K562 (cell line): ENCODE data around the gene SLC18B1. TPM values are rescaled to one million over a fixed set of nuclear protein-coding genes. Genes with fewer than 3 reads are reported as not detected.
A peak's percentile ranks its signal among the peaks of the same experiment; 100 is the strongest.

Source experiments
- ARHGAP35 ChIP-seq: fragments of 450-650 bp; IDR thresholded peaks from 2 replicates; pipeline ENCODE4 v1.6.1; 2018; ENCODE audit not compliant: partially characterized antibody
- BRCA1 ChIP-seq, 2 experiments: fragments of 450-650 bp in 1 of 2; sonication (generic) in 1 of 2; formaldehyde crosslinking in 1 of 2; IDR thresholded peaks; 2 replicates each; pipeline versions ENCODE4 v1.5.0 to v1.6.1; 2017 to 2020; ENCODE audit warnings: mild to moderate bottlenecking in 1 of 2, missing genetic modification reagents in 1 of 2
- CEBPG ChIP-seq, 3 experiments: fragments of 200-800 bp in 1 of 3; sonication (Bioruptor generic) in 1 of 3; sonication (generic) in 1 of 3; formaldehyde crosslinking in 1 of 3; IDR thresholded peaks in 2 of 3; conservative IDR thresholded peaks in 1 of 3; 2 replicates each; pipeline versions ENCODE4 v1.6.1 to v1.8.0; 2016 to 2022; ENCODE audit warnings: missing compliant biosample characterization in 2 of 3, missing genetic modification characterization in 2 of 3, mild to moderate bottlenecking in 1 of 3, missing genetic modification reagents in 1 of 3
- ETS2 ChIP-seq: IDR thresholded peaks from 2 replicates; pipeline ENCODE4 v1.6.1; 2016; ENCODE audit warnings: borderline replicate concordance, missing genetic modification characterization, mild to moderate bottlenecking, moderate library complexity, missing compliant biosample characterization; ENCODE audit not compliant: poor library complexity, severe bottlenecking
- GABPA ChIP-seq: fragments of 200-800 bp; sonication (Bioruptor generic); conservative IDR thresholded peaks from 2 replicates; pipeline ENCODE4 v1.6.1; 2016; ENCODE audit warnings: low read depth, missing genetic modification characterization, missing compliant biosample characterization
- GTF2A2 ChIP-seq: IDR thresholded peaks from 2 replicates; pipeline ENCODE4 v1.6.1; 2016; ENCODE audit warnings: mild to moderate bottlenecking, missing genetic modification characterization, missing compliant biosample characterization
- IRF2 ChIP-seq: sonication (generic); formaldehyde crosslinking; IDR thresholded peaks from 2 replicates; pipeline ENCODE4 v1.8.1; 2022; ENCODE audit warnings: mild to moderate bottlenecking, missing genetic modification reagents
- RHOXF2B ChIP-seq: fragments of 250-450 bp; sonication (Bioruptor Pico); conservative IDR thresholded peaks from 2 replicates; pipeline ENCODE4 v1.5.1; 2021
- ZKSCAN8 ChIP-seq: fragments of 200-800 bp; sonication (Bioruptor generic); IDR thresholded peaks from 2 replicates; pipeline ENCODE4 v1.6.1; 2016; ENCODE audit warnings: missing genetic modification characterization, missing compliant biosample characterization
- ZNF699 ChIP-seq: fragments of 250-450 bp; sonication (Bioruptor Pico); IDR thresholded peaks from 2 replicates; pipeline ENCODE4 v1.8.0; 2021; ENCODE audit warnings: mild to moderate bottlenecking, moderate library complexity; ENCODE audit not compliant: insufficient replicate concordance
- polyA plus RNA-seq, 8 experiments: library from polyadenylated mRNA; depleted of rRNA in 4 of 8; stranded (reverse) in 5 of 8; unstranded in 3 of 8; fragments of >200 nt; fragmentation: Nextera tagmentation in 2 of 8; fragmentation: Illumina TruSeq in 1 of 8; extraction: Ambion mirVana in 2 of 8; extraction: Trizol in 1 of 8; gene quantifications; 2 replicates each; pipeline versions ENCODE4 v1.2.1 to v1.2.3, GENCODE V29; 2011 to 2014; ENCODE audit warnings: inconsistent platforms in 1 of 8, missing spikeins in 1 of 8
- total RNA-seq, 7 experiments: library from RNA; depleted of rRNA in 6 of 7; stranded (reverse); fragments of >200 nt in 6 of 7; fragmentation: Illumina TruSeq in 2 of 7; extraction: Trizol in 2 of 7; gene quantifications; 2 replicates each; pipeline versions ENCODE4 v1.2.1 to v1.2.3, GENCODE V29; 2011 to 2021; ENCODE audit warnings: low replicate concordance in 1 of 7
- TF ChIP-seq, protein P1 (sequence below): fragments of 150-350 bp; conservative IDR thresholded peaks from 2 replicates; pipeline ENCODE4 v1.6.1; 2014; ENCODE audit warnings: low read length
- TF ChIP-seq, protein P2 (sequence below): fragments of 450-650 bp; formaldehyde crosslinking; conservative IDR thresholded peaks from 2 replicates; pipeline ENCODE4 v1.4.0; 2022; ENCODE audit warnings: mild to moderate bottlenecking, missing genetic modification characterization
- TF ChIP-seq, protein P3 (sequence below): fragments of 450-650 bp; formaldehyde crosslinking; IDR thresholded peaks from 2 replicates; pipeline ENCODE4 v1.4.0; 2022; ENCODE audit warnings: mild to moderate bottlenecking, moderate library complexity
- TF ChIP-seq, protein P4 (sequence below): fragments of 250-450 bp; sonication (Bioruptor Pico); IDR thresholded peaks from 2 replicates; pipeline ENCODE4 v1.8.0; 2022; ENCODE audit warnings: moderate library complexity, mild to moderate bottlenecking, inconsistent platforms
- TF ChIP-seq, protein P5 (sequence below), 2 experiments: fragments of 150-350 bp in 1 of 2; IDR thresholded peaks; 2 replicates each; pipeline ENCODE4 v1.6.1; 2012 to 2016; ENCODE audit warnings: low read depth in 2 of 2, low read length in 2 of 2, mild to moderate bottlenecking in 1 of 2, moderate library complexity in 1 of 2

Gene SLC18B1
- total and polyA plus RNA-seq, 9 of the 15 experiments (the other 6 are each of a cell fraction or from before 2014, with no cell fraction given) = 10.4 to 49.1 (median 32.0) TPM

DNA sequence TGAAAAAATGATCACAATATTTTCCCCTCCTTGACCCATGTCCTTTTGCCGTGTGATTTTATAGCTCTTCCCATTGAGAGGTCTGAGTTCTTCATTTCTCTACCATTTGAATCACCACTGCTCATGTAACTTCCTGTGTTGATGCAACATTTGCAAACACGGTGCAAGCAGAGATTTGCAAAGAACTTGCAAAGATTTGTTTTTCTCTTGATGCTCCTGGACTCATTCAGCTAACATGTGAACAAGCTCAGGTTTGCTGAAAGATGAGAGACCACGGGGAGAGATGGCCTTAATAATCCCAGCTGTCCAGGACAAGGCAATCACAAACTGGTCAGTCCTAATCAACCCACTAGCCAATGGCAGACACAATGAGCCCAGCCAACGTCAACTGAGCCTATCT lies 49.3 kb downstream of the SLC18B1 start (continued):
- TF ChIP-seq ZKSCAN8 (no peak), GTF2A2 (tag) (no peak), GABPA (tag) (peak; percentile 65), ARHGAP35 (no peak), BRCA1 (IDR thresholded peaks at IDR 0.05) (no peak), BRCA1 (CRISPR knock-in tag; IDR thresholded peaks at IDR 0.05) (no peak), CEBPG (CRISPR knock-in tag; IDR thresholded peaks at IDR 0.05) (peak; percentile 61), CEBPG (tag; conservative IDR thresholded peaks at IDR 0.05 in 1 of 2, IDR thresholded peaks at IDR 0.05 in 1 of 2) (peak; percentile 52 to 88; a peak in 3 of 4 replicates), ZNF699 (CRISPR knock-in tag) (no peak), RHOXF2B (CRISPR knock-in tag) (no peak), ETS2 (tag) (no peak), IRF2 (CRISPR knock-in tag) (no peak)
- TF ChIP-seq, protein P1, sequence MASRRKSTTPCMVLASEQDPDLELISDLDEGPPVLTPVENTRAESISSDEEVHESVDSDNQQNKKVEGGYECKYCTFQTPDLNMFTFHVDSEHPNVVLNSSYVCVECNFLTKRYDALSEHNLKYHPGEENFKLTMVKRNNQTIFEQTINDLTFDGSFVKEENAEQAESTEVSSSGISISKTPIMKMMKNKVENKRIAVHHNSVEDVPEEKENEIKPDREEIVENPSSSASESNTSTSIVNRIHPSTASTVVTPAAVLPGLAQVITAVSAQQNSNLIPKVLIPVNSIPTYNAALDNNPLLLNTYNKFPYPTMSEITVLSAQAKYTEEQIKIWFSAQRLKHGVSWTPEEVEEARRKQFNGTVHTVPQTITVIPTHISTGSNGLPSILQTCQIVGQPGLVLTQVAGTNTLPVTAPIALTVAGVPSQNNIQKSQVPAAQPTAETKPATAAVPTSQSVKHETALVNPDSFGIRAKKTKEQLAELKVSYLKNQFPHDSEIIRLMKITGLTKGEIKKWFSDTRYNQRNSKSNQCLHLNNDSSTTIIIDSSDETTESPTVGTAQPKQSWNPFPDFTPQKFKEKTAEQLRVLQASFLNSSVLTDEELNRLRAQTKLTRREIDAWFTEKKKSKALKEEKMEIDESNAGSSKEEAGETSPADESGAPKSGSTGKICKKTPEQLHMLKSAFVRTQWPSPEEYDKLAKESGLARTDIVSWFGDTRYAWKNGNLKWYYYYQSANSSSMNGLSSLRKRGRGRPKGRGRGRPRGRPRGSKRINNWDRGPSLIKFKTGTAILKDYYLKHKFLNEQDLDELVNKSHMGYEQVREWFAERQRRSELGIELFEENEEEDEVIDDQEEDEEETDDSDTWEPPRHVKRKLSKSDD = no peak
- TF ChIP-seq, protein P2, sequence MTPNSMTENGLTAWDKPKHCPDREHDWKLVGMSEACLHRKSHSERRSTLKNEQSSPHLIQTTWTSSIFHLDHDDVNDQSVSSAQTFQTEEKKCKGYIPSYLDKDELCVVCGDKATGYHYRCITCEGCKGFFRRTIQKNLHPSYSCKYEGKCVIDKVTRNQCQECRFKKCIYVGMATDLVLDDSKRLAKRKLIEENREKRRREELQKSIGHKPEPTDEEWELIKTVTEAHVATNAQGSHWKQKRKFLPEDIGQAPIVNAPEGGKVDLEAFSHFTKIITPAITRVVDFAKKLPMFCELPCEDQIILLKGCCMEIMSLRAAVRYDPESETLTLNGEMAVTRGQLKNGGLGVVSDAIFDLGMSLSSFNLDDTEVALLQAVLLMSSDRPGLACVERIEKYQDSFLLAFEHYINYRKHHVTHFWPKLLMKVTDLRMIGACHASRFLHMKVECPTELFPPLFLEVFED = no peak
- TF ChIP-seq, protein P3, sequence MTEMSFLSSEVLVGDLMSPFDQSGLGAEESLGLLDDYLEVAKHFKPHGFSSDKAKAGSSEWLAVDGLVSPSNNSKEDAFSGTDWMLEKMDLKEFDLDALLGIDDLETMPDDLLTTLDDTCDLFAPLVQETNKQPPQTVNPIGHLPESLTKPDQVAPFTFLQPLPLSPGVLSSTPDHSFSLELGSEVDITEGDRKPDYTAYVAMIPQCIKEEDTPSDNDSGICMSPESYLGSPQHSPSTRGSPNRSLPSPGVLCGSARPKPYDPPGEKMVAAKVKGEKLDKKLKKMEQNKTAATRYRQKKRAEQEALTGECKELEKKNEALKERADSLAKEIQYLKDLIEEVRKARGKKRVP (CRISPR knock-in tag) = peak; percentile 85
- TF ChIP-seq, protein P4, sequence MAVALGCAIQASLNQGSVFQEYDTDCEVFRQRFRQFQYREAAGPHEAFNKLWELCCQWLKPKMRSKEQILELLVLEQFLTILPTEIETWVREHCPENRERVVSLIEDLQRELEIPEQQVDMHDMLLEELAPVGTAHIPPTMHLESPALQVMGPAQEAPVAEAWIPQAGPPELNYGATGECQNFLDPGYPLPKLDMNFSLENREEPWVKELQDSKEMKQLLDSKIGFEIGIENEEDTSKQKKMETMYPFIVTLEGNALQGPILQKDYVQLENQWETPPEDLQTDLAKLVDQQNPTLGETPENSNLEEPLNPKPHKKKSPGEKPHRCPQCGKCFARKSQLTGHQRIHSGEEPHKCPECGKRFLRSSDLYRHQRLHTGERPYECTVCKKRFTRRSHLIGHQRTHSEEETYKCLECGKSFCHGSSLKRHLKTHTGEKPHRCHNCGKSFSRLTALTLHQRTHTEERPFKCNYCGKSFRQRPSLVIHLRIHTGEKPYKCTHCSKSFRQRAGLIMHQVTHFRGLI (CRISPR knock-in tag) = no peak
- TF ChIP-seq, protein P5, sequence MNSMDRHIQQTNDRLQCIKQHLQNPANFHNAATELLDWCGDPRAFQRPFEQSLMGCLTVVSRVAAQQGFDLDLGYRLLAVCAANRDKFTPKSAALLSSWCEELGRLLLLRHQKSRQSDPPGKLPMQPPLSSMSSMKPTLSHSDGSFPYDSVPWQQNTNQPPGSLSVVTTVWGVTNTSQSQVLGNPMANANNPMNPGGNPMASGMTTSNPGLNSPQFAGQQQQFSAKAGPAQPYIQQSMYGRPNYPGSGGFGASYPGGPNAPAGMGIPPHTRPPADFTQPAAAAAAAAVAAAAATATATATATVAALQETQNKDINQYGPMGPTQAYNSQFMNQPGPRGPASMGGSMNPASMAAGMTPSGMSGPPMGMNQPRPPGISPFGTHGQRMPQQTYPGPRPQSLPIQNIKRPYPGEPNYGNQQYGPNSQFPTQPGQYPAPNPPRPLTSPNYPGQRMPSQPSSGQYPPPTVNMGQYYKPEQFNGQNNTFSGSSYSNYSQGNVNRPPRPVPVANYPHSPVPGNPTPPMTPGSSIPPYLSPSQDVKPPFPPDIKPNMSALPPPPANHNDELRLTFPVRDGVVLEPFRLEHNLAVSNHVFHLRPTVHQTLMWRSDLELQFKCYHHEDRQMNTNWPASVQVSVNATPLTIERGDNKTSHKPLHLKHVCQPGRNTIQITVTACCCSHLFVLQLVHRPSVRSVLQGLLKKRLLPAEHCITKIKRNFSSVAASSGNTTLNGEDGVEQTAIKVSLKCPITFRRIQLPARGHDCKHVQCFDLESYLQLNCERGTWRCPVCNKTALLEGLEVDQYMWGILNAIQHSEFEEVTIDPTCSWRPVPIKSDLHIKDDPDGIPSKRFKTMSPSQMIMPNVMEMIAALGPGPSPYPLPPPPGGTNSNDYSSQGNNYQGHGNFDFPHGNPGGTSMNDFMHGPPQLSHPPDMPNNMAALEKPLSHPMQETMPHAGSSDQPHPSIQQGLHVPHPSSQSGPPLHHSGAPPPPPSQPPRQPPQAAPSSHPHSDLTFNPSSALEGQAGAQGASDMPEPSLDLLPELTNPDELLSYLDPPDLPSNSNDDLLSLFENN (IDR thresholded peaks at IDR 0.05; ENCODE audit: low read depth in 2 of 2, low read length in 2 of 2) = no peak
